ENCODE data around the gene TXNRD2. TPM values are rescaled to one million over a fixed set of nuclear protein-coding genes. Genes with fewer than 3 reads are reported as not detected.

TXNRD2 gene
- total RNA-seq, 1 experiment from 2014 or later: 22.9 TPM

DNA sequence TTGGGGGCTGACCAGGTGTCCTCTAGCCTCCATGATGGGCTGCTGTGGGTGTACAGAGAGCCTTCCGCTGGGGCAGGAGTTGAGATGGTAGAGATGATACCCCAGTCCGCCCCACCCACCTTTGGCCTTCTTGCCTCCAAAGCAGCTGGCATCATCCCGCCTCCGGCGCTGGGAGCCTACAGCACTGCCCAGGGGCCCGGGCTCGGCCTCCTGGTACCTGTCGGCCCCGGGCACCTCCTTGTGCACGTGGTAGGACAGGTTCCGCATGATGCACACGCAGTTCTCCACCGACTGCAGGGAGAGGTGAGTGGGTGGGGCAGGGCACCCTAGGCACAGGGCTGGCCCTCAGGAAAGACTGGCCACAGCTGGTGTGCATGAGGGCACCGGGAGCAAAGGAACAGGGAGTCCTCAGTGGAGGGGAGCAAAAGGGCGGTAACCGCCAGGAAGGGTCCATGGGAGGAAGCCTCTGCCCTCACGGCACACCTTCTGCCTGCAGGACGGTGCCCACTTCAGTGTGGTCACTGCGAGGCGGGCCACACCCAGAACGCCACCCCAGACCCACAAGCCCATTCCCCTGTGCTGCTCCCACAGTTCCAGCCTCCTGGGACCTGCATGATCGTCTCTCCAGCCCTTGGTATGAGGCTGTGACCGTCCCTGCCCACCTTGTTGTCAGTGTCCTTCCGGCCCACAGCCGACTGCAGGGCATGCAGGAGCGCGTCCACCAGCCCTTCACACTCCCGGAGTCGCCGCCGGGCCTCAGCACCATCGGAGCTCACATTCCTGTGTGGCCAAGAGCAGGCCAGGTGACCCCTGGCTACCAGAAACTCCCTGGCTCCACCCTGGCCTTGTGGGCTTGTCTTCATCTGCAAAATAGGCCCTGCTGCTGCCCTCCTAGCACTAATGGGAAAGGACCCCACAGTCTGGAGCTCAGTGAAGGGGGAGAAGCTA is 36.0 kb upstream of the TXNRD2 start:
- Mint-ChIP-seq H3K4me1 (peaks cover 11 to 18% of the 10 kb centered on the region in 2 experiments), H3K9me3 (no peaks in the 10 kb centered on the region; a peak in 1 of 5 replicates), H3K36me3 (ENCODE audit: insufficient read depth in 1 of 3, low read depth in 3 of 3) (peaks cover 10 to 42% (median 34%) of the 10 kb centered on the region in 3 experiments; a peak in 5 of 7 replicates), H3K4me3 (no peak overlapping the region), H3K27ac (peak overlapping the region in 1 of 3 experiments; percentile 62; a peak in 1 of 7 replicates), H3K27me3 (ENCODE audit: low read depth) (no peaks in the 10 kb centered on the region)
- Histone ChIP-seq H2BK15ac (ENCODE audit: low read depth, low read length) (no peak overlapping the region), H3K23ac (ENCODE audit: insufficient read length, low read depth, low read length) (no peak overlapping the region), H4K5ac (ENCODE audit: insufficient read length, low read depth, low read length) (no peak overlapping the region), H3K14ac (ENCODE audit: insufficient read depth, low read length) (no peak overlapping the region), H2AFZ (ENCODE audit: low read length) (no peak overlapping the region), H4K20me1 (ENCODE audit: control insufficient read depth, insufficient read depth, insufficient read length) (no peaks in the 10 kb centered on the region), H2BK5ac (ENCODE audit: insufficient read length, low read length) (no peak overlapping the region), H3K56ac (ENCODE audit: insufficient read length, low read depth, low read length) (no peak overlapping the region), H3K18ac (ENCODE audit: insufficient read length, low read depth, low read length) (no peak overlapping the region), H3T11ph (ENCODE audit: low read length) (no peak overlapping the region), H3K4me1 (ENCODE audit: insufficient read depth, low read length) (no peaks in the 10 kb centered on the region; the same call in 1 of the 2 replicates), H3K27ac (ENCODE audit: insufficient read length, low read depth, low read length) (no peak overlapping the region), H2AK5ac (ENCODE audit: insufficient read length, low read length) (no peak overlapping the region), H3K9ac (ENCODE audit: extremely low read depth, insufficient read length, low read length) (no peak overlapping the region), H3K4me2 (ENCODE audit: insufficient read depth, insufficient read length, low read length) (no peak overlapping the region), H2BK20ac (ENCODE audit: low read depth, low read length, poor library complexity, severe bottlenecking) (no peak overlapping the region), H3K79me1 (ENCODE audit: insufficient read depth, low read depth, low read length, poor library complexity, severe bottlenecking) (no peaks in the 10 kb centered on the region), H4K91ac (ENCODE audit: insufficient read length, low read depth, low read length) (no peak overlapping the region), H3K27me3 (ENCODE audit: insufficient read depth, low read length) (no peaks in the 10 kb centered on the region), H3K79me2 (ENCODE audit: insufficient read depth, low read length) (no peaks in the 10 kb centered on the region), H2BK120ac (ENCODE audit: low read depth, low read length, poor library complexity, severe bottlenecking) (no peak overlapping the region), H3K4ac (ENCODE audit: low read depth, low read length) (no peak overlapping the region), H3K23me2 (ENCODE audit: insufficient read length, low read depth, low read length, poor library complexity, severe bottlenecking) (no peaks in the 10 kb centered on the region), H3K9me3 (ENCODE audit: control insufficient read depth, low read depth, low read length) (no peaks in the 10 kb centered on the region), H4K8ac (replicated peaks; ENCODE audit: insufficient read length, low read depth, low read length) (no peak overlapping the region), H2BK12ac (ENCODE audit: insufficient read length, low read depth, low read length) (no peak overlapping the region)
- TF ChIP-seq, protein P1, sequence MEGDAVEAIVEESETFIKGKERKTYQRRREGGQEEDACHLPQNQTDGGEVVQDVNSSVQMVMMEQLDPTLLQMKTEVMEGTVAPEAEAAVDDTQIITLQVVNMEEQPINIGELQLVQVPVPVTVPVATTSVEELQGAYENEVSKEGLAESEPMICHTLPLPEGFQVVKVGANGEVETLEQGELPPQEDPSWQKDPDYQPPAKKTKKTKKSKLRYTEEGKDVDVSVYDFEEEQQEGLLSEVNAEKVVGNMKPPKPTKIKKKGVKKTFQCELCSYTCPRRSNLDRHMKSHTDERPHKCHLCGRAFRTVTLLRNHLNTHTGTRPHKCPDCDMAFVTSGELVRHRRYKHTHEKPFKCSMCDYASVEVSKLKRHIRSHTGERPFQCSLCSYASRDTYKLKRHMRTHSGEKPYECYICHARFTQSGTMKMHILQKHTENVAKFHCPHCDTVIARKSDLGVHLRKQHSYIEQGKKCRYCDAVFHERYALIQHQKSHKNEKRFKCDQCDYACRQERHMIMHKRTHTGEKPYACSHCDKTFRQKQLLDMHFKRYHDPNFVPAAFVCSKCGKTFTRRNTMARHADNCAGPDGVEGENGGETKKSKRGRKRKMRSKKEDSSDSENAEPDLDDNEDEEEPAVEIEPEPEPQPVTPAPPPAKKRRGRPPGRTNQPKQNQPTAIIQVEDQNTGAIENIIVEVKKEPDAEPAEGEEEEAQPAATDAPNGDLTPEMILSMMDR (conservative IDR thresholded peaks at IDR 0.05): no peak
- DNase-seq: no peak
- WGBS (ENCODE audit: extremely low coverage, insufficient read length, low lambda C conversion rate): no CpG with 5 or more reads among the region's 32 CpGs
